Glomerular endothelial cell (primary cell): ENCODE results near the gene PPM1M. TPM values are rescaled to one million over a fixed set of nuclear protein-coding genes. Genes with fewer than 3 reads are reported as not detected.

ENCODE experiments used
- DNase-seq: peaks from one replicate; pipeline ENCODE4 v3.0.0-alpha.2; 2011; ENCODE audit warnings: low read depth, low spot score; ENCODE audit errors: extremely low read depth
- total RNA-seq: library from RNA; depleted of rRNA; stranded (reverse); fragments of >200 nt; gene quantifications from 2 replicates; pipeline ENCODE4 v1.2.3, GENCODE V29; 2015

The PPM1M gene
- total RNA-seq, 1 donor from 2014 or later: 7.4 TPM

- no peak for DNase-seq
These were observed 30.2 kb upstream of the PPM1M start for GRCh38 chr3:52215351-52215750.

- peak; percentile 94 for DNase-seq
These were observed 28.8 kb upstream of the PPM1M start for GRCh38 chr3:52216585-52217408.

GRCh38 chr3:52217409-52217805 is 28.2 kb upstream of the PPM1M start:
- DNase-seq: no peak

GRCh38 chr3:52218026-52218425 is 27.5 kb upstream of the PPM1M start:
- no peak for DNase-seq

- no peak for DNase-seq
These were observed 27.1 kb upstream of the PPM1M start for GRCh38 chr3:52218454-52218853.

GRCh38 chr3:52218937-52219650 is 26.5 kb upstream of the PPM1M start:
- DNase-seq: no peak

- DNase-seq: no peak
These were observed 25.1 kb upstream of the PPM1M start for GRCh38 chr3:52220380-52221026.

- DNase-seq: no peak
These were observed 24.4 kb upstream of the PPM1M start for GRCh38 chr3:52221141-52221562.

GRCh38 chr3:52221563-52222318 is 23.8 kb upstream of the PPM1M start:
- no peak for DNase-seq

GRCh38 chr3:52222319-52223221 is 23.0 kb upstream of the PPM1M start:
- DNase-seq: no peak

- no peak for DNase-seq
These were observed 21.8 kb upstream of the PPM1M start for GRCh38 chr3:52223449-52224408.

- DNase-seq: no peak
These were observed 19.9 kb upstream of the PPM1M start, which contains the start of gene TLR9 for GRCh38 chr3:52225452-52226228. TLR9 (minus strand) TSS chr3:52225645; CDS start chr3:52225529, 116 bp downstream.

GRCh38 chr3:52226229-52226817 is 19.2 kb upstream of the PPM1M start:
- no peak for DNase-seq

GRCh38 chr3:52227117-52227516 is 18.4 kb upstream of the PPM1M start:
- no peak for DNase-seq

- DNase-seq: no peak
These were observed 17.8 kb upstream of the PPM1M start for GRCh38 chr3:52227766-52228165.

- no peak for DNase-seq
These were observed 17.3 kb upstream of the PPM1M start for GRCh38 chr3:52228266-52228665.

- no peak for DNase-seq
These were observed 16.7 kb upstream of the PPM1M start for GRCh38 chr3:52228751-52229291.
